Upper lobe of left lung (tissue), 6 donors: ENCODE measurements around the gene RCAN3. TPM values are rescaled to one million over a fixed set of nuclear protein-coding genes. Genes with fewer than 3 reads are reported as not detected.
"Not testable (repeated sequence)": the region's sequence is repeated elsewhere in the genome, so short reads cannot be mapped to it uniquely, and the experiment has no call there.

Experiments used
- ATAC-seq, 2 donors: fragments of 200-7000 bp; cut with Tn5 transposase; one replicate each; pipeline ENCODE4 v1.9.1; 2022; ENCODE audit warnings: mild to moderate bottlenecking in 2 of 2, moderate library complexity in 2 of 2; ENCODE audit not compliant: low FRiP score in 2 of 2
- DNase-seq, 2 donors: peaks; one replicate each; pipeline ENCODE4 v3.0.0-alpha.2; 2019 to 2020
- H3K27ac ChIP-seq, 4 donors: fragments of 200-600 bp; sonication (generic); one replicate each; pipeline ENCODE4 v1.5.1; 2016 to 2019
- H3K27me3 ChIP-seq, 4 donors: fragments of 200-600 bp; sonication (generic); one replicate each; pipeline ENCODE4 v1.5.1; 2017 to 2019
- H3K36me3 ChIP-seq, 4 donors: fragments of 200-600 bp; sonication (generic); one replicate each; pipeline ENCODE4 v1.5.1; 2016 to 2019
- H3K4me1 ChIP-seq, 4 donors: fragments of 200-600 bp; sonication (generic); one replicate each; pipeline ENCODE4 v1.5.1; 2018 to 2019
- H3K4me3 ChIP-seq, 4 donors: fragments of 200-600 bp; sonication (generic); one replicate each; pipeline ENCODE4 v1.5.1; 2017 to 2019; ENCODE audit warnings: mild to moderate bottlenecking in 2 of 4, moderate library complexity in 1 of 4
- H3K9me3 ChIP-seq, 4 donors: fragments of 200-600 bp; sonication (generic); one replicate each; pipeline ENCODE4 v1.5.1; 2018 to 2019
- EP300 ChIP-seq, 4 donors: sonication (generic); formaldehyde crosslinking; IDR thresholded peaks; one replicate each; pipeline ENCODE4 v1.5.1; 2017; ENCODE audit warnings: antibody characterized with exemption in 4 of 4, control low read depth in 2 of 4
- POLR2A ChIP-seq, 4 donors: fragments of 450-650 bp; IDR thresholded peaks; one replicate each; pipeline ENCODE4 v1.5.1; 2016 to 2017; ENCODE audit warnings: antibody characterized with exemption in 4 of 4, mild to moderate bottlenecking in 2 of 4
- POLR2AphosphoS5 ChIP-seq, 2 donors: sonication (generic); formaldehyde crosslinking; IDR thresholded peaks; one replicate each; pipeline ENCODE4 v1.5.1; 2017; ENCODE audit warnings: antibody characterized with exemption in 2 of 2
- WGBS, 2 donors: methylation state at CpG; one replicate each; pipeline ENCODE4 v1.1.5; 2017 to 2018; 5-methylcytosine and 5-hydroxymethylcytosine counted together
- total RNA-seq, 6 donors: library from RNA; depleted of rRNA in 4 of 6; stranded (reverse); fragments of >200 nt in 4 of 6; gene quantifications; one replicate each; pipeline versions ENCODE4 v1.1.0 to v1.2.1, GENCODE V29; 2016 to 2021
- TF ChIP-seq, protein P1 (sequence below), 6 experiments: fragments of 450-650 bp in 4 of 6; fragments of 200-600 bp in 2 of 6; sonication (generic) in 2 of 6; IDR thresholded peaks; one replicate each; pipeline ENCODE4 v1.5.1; 2016 to 2019; ENCODE audit warnings: antibody characterized with exemption in 6 of 6
- donor health status: DM: no; HTN: no; CAD: no; lungs with moderate emphysema.
- donor health status: DM: no; HTN: yes; CAD: no; lungs with severe emphysema.

The RCAN3 gene
- total RNA-seq, 6 donors from 2014 or later, result 13.6 to 35.5 (median 18.6) TPM

DNA sequence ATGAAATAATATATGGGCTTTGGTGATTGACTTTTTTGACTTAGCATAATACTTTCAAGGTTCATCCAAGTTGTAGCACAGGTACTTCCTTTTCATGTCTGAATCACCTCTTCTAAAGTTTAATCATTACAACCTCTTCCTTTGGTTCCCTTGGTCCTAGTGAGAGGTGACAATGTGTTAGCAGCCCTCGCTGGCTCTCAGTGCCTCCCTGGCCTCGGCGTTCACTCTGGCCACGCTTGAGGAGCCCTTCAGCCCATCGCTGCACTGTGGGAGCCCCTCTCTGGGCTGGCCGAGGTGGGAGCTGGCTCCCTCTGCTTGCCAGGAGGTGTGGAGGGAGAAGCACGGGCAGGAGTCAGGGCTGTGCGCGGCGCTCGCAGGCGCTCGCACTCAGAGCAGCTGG is 13.0 kb upstream of the RCAN3 start:
- no peak for ATAC-seq
- no peaks in the 10 kb centered on the region for H3K27me3 ChIP-seq

GRCh38 chr1:24490101-24490781 is 12.4 kb upstream of the RCAN3 start:
- no peak overlapping the region for H3K27ac ChIP-seq
- H3K27me3 ChIP-seq, result no peaks in the 10 kb centered on the region
- H3K4me3 ChIP-seq, result no peak overlapping the region
- H3K4me1 ChIP-seq, result no peaks in the 10 kb centered on the region
- DNase-seq, result peak in 1 of 2 donors; percentile 63
- 95 to 100% methylated on average over 5 to 15 of the region's 18 CpGs for WGBS, 2 donors
- peaks cover 0 to 6% (median 0%) of the 10 kb centered on the region in 4 donors for H3K9me3 ChIP-seq
- no peaks in the 10 kb centered on the region for H3K36me3 ChIP-seq
- TF ChIP-seq, protein P1, sequence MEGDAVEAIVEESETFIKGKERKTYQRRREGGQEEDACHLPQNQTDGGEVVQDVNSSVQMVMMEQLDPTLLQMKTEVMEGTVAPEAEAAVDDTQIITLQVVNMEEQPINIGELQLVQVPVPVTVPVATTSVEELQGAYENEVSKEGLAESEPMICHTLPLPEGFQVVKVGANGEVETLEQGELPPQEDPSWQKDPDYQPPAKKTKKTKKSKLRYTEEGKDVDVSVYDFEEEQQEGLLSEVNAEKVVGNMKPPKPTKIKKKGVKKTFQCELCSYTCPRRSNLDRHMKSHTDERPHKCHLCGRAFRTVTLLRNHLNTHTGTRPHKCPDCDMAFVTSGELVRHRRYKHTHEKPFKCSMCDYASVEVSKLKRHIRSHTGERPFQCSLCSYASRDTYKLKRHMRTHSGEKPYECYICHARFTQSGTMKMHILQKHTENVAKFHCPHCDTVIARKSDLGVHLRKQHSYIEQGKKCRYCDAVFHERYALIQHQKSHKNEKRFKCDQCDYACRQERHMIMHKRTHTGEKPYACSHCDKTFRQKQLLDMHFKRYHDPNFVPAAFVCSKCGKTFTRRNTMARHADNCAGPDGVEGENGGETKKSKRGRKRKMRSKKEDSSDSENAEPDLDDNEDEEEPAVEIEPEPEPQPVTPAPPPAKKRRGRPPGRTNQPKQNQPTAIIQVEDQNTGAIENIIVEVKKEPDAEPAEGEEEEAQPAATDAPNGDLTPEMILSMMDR (IDR thresholded peaks at IDR 0.05), result no peak
- TF ChIP-seq EP300 (IDR thresholded peaks at IDR 0.05), result no peak
- no peak for TF ChIP-seq POLR2A (IDR thresholded peaks at IDR 0.05)
- TF ChIP-seq POLR2AphosphoS5 (IDR thresholded peaks at IDR 0.05), result no peak
- ATAC-seq, result no peak

More for the DNA sequence above, 13.0 kb upstream of the RCAN3 start:
- Histone ChIP-seq H3K36me3 (no peaks in the 10 kb centered on the region), H3K9me3 (peaks cover 0 to 6% (median 0%) of the 10 kb centered on the region in 4 donors), H3K27ac (no peak overlapping the region), H3K4me1 (no peaks in the 10 kb centered on the region), H3K4me3 (no peak overlapping the region)
- TF ChIP-seq EP300 (IDR thresholded peaks at IDR 0.05) (no peak), POLR2A (IDR thresholded peaks at IDR 0.05) (no peak), POLR2AphosphoS5 (IDR thresholded peaks at IDR 0.05) (no peak)
- TF ChIP-seq, protein P1 (IDR thresholded peaks at IDR 0.05), result no peak
- DNase-seq, result no peak
- 95% methylated on average over 10 to 13 of the region's 13 CpGs for WGBS, 2 donors

GRCh38 chr1:24491577-24492360 is 10.9 kb upstream of the RCAN3 start:
- DNase-seq (no peak), ATAC-seq (no peak)
- Histone ChIP-seq H3K4me1 (no peaks in the 10 kb centered on the region), H3K27me3 (no peaks in the 10 kb centered on the region), H3K4me3 (no peak overlapping the region), H3K36me3 (no peaks in the 10 kb centered on the region), H3K9me3 (peaks cover 0 to 6% (median 0%) of the 10 kb centered on the region in 4 donors), H3K27ac (no peak overlapping the region)
- 47 to 52% methylated on average over 15 of the region's 15 CpGs for WGBS, 2 donors
- TF ChIP-seq, protein P1 (IDR thresholded peaks at IDR 0.05), result peak in 1 of 6 experiments; percentile 18
- TF ChIP-seq POLR2A (IDR thresholded peaks at IDR 0.05), result no peak
- no peak for TF ChIP-seq POLR2AphosphoS5 (IDR thresholded peaks at IDR 0.05)
- TF ChIP-seq EP300 (IDR thresholded peaks at IDR 0.05), result no peak

DNA sequence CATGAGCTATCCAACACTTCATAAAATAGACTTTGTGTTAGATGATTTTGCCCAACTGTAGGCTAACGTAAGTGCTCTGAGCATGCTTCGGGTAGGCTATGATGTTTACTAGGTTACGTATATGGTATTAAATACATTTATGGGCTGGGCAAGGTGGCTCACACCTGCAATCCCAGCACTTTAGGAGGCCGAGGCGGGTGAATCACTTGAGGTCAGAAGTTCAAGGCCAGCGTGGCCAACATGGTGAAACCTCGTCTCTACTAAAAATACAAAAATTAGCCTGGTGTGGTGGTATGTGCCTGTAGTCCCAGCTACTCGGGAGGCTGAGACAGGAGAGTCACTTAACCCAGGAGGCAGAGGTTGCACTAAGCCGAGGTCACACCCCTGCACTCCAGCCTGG is 9.7 kb upstream of the RCAN3 start:
- ATAC-seq, DNase-seq, H3K27ac ChIP-seq, H3K4me3 ChIP-seq, H3K4me1 ChIP-seq, H3K9me3 ChIP-seq, H3K27me3 ChIP-seq, H3K36me3 ChIP-seq: not testable (repeated sequence)
- 86 to 87% methylated on average over 9 of the region's 9 CpGs for WGBS, 2 donors

- 87 to 91% methylated on average over 3 of the region's 3 CpGs for WGBS, 2 donors
Observed at GRCh38 chr1:24493785-24494184, 8.9 kb upstream of the RCAN3 start.

More at GRCh38 chr1:24493785-24494184, 8.9 kb upstream of the RCAN3 start:
- Histone ChIP-seq H3K4me3 (no peak overlapping the region), H3K27ac (no peak overlapping the region), H3K36me3 (no peaks in the 10 kb centered on the region), H3K9me3 (peaks cover 0 to 6% (median 0%) of the 10 kb centered on the region in 4 donors), H3K4me1 (no peaks in the 10 kb centered on the region), H3K27me3 (no peaks in the 10 kb centered on the region)
- no peak for ATAC-seq
- DNase-seq, result no peak
- TF ChIP-seq POLR2AphosphoS5 (IDR thresholded peaks at IDR 0.05) (no peak), POLR2A (IDR thresholded peaks at IDR 0.05) (no peak), EP300 (IDR thresholded peaks at IDR 0.05) (no peak)
- TF ChIP-seq, protein P1 (IDR thresholded peaks at IDR 0.05), result no peak
